HG02840 (cell line): Measurements from ENCODE around the gene CDIPT.
"Not testable (repeated sequence)": the region's sequence is repeated elsewhere in the genome, so short reads cannot be mapped to it uniquely, and the experiment has no call there.

ENCODE experiments used
- ATAC-seq: cut with Tn5 transposase; IDR thresholded peaks from one replicate; pipeline ENCODE4 v1.9.1; 2021; ENCODE audit warnings: mild to moderate bottlenecking, moderate library complexity, moderate number of reproducible peaks; ENCODE audit not compliant: unreplicated experiment, low FRiP score

The CDIPT gene

GRCh38 chr16:29862884-29863668, at the start of gene CDIPT:
Gene CDIPT, minus strand, starts transcription at chr16:29863226. Its CDS starts 369 bp downstream, at chr16:29862857.
- peak; percentile 92 for ATAC-seq

- ATAC-seq, result no peak
Observed at GRCh38 chr16:29912087-29912486, 49.1 kb upstream of the CDIPT start.

GRCh38 chr16:29911676-29912010, 48.6 kb upstream of the CDIPT start:
- no peak for ATAC-seq

- no peak for ATAC-seq
Observed at GRCh38 chr16:29910819-29911675, 48.0 kb upstream of the CDIPT start.

GRCh38 chr16:29909851-29910250, 46.8 kb upstream of the CDIPT start:
- not testable (repeated sequence) for ATAC-seq

- no peak for ATAC-seq
Observed at GRCh38 chr16:29909391-29909790, 46.4 kb upstream of the CDIPT start.

GRCh38 chr16:29908719-29909220, 45.7 kb upstream of the CDIPT start:
- no peak for ATAC-seq

GRCh38 chr16:29907973-29908372, 44.9 kb upstream of the CDIPT start:
- ATAC-seq, result no peak

- no peak for ATAC-seq
Observed at GRCh38 chr16:29906520-29907244, 43.7 kb upstream of the CDIPT start.

GRCh38 chr16:29905668-29906067, 42.6 kb upstream of the CDIPT start:
- ATAC-seq, result no peak

GRCh38 chr16:29904947-29905346, 41.9 kb upstream of the CDIPT start:
- no peak for ATAC-seq

- ATAC-seq, result no peak
Observed at GRCh38 chr16:29903590-29903989, 40.6 kb upstream of the CDIPT start.

- ATAC-seq, result no peak
Observed at GRCh38 chr16:29901607-29901945, 38.5 kb upstream of the CDIPT start.

GRCh38 chr16:29900888-29901606, 38.0 kb upstream of the CDIPT start:
- no peak for ATAC-seq

- peak; percentile 47 for ATAC-seq
Observed at GRCh38 chr16:29900102-29900887, 37.3 kb upstream of the CDIPT start, which contains the start of gene ASPHD1. Gene ASPHD1, plus strand, starts transcription at chr16:29900488. Its CDS starts 484 bp downstream, at chr16:29900972.

- ATAC-seq, result peak; percentile 59
Observed at GRCh38 chr16:29899516-29900101, 36.6 kb upstream of the CDIPT start, which contains the start of gene SEZ6L2. Gene SEZ6L2, minus strand, starts transcription at chr16:29899550. Its CDS starts 531 bp downstream, at chr16:29899019.

- ATAC-seq, result no peak
Observed at GRCh38 chr16:29898804-29899515, 35.9 kb upstream of the CDIPT start.

GRCh38 chr16:29898135-29898803, 35.2 kb upstream of the CDIPT start:
- ATAC-seq, result no peak
